OCI-LY7 (cell line): Measurements from ENCODE around the gene MGST2. TPM values are rescaled to one million over a fixed set of nuclear protein-coding genes. Genes with fewer than 3 reads are reported as not detected.

Experiments
- BruUV-seq: library from RNA; stranded (reverse); fragments of 400-500 nt; replicated peaks from 2 replicates; lab custom pipeline; 2021; lab: Mats Ljungman, UMichigan
- CTCF ChIA-PET: fragments of 300-600 bp; sonication (Branson Sonifier 250); formaldehyde crosslinking; loops from one replicate; lab custom pipeline; 2022; ENCODE audit warnings: antibody characterized with exemption; ENCODE audit not compliant: unreplicated experiment; lab: Charles Lee
- POLR2A ChIA-PET: fragments of 300-600 bp; sonication (Branson Sonifier 250); formaldehyde crosslinking; loops from one replicate; lab custom pipeline; 2022; ENCODE audit warnings: antibody characterized with exemption; lab: Charles Lee
- DNase-seq: peaks from one replicate; pipeline ENCODE4 v3.0.0-alpha.2; 2015; ENCODE audit warnings: low spot score
- H2AFZ ChIP-seq: fragments of 200-600 bp; sonication (generic), shearing (Covaris generic); 2 replicates; pipeline ENCODE4 v1.6.1; 2014; ENCODE audit warnings: mild to moderate bottlenecking, antibody characterized with exemption, low read length, moderate library complexity
- H3K27ac ChIP-seq: fragments of 200-600 bp; sonication (generic); 2 replicates; pipeline ENCODE4 v1.5.1; 2014; ENCODE audit warnings: mixed run types, low read depth, mild to moderate bottlenecking, moderate library complexity, low read length, inconsistent platforms; ENCODE audit not compliant: poor library complexity, severe bottlenecking
- H3K36me3 ChIP-seq: fragments of 200-600 bp; sonication (generic); 2 replicates; pipeline ENCODE4 v1.6.1; 2014; ENCODE audit warnings: mild to moderate bottlenecking, antibody characterized with exemption, low read length, moderate library complexity, mixed read lengths; ENCODE audit not compliant: insufficient read depth
- H3K4me1 ChIP-seq: fragments of 200-600 bp; sonication (generic); 2 replicates; pipeline ENCODE4 v1.5.1; 2014; ENCODE audit warnings: mild to moderate bottlenecking, low read length; ENCODE audit not compliant: insufficient read depth, poor library complexity, severe bottlenecking
- H3K4me2 ChIP-seq: fragments of 200-600 bp; sonication (generic); 2 replicates; pipeline ENCODE4 v1.6.1; 2014; ENCODE audit warnings: mild to moderate bottlenecking, low read length
- H3K4me3 ChIP-seq: fragments of 200-600 bp; sonication (generic); 2 replicates; pipeline ENCODE4 v1.5.1; 2014; ENCODE audit warnings: mild to moderate bottlenecking, low read depth, low read length; ENCODE audit not compliant: poor library complexity, severe bottlenecking
- H3K79me2 ChIP-seq: fragments of 200-600 bp; sonication (generic); 2 replicates; pipeline ENCODE4 v1.6.1; 2016; ENCODE audit warnings: low read depth, mild to moderate bottlenecking, low read length, moderate library complexity, mixed read lengths; ENCODE audit not compliant: insufficient read depth
- H3K9me2 ChIP-seq: fragments of 200-600 bp; sonication (generic); 2 replicates; pipeline ENCODE4 v1.6.1; 2016; ENCODE audit warnings: mild to moderate bottlenecking, low read length, mixed read lengths; ENCODE audit not compliant: insufficient read depth
- H3K9me3 ChIP-seq: fragments of 200-600 bp; sonication (generic); 2 replicates; pipeline ENCODE4 v1.6.1; 2014; ENCODE audit warnings: mild to moderate bottlenecking, mixed run types, low read length, mixed read lengths
- H4K20me1 ChIP-seq: fragments of 200-600 bp; sonication (generic); 2 replicates; pipeline ENCODE4 v1.6.1; 2014; ENCODE audit warnings: mild to moderate bottlenecking, antibody characterized with exemption, low read length, moderate library complexity, mixed read lengths; ENCODE audit not compliant: insufficient read depth
- EZH2phosphoT487 ChIP-seq: fragments of 200-600 bp; sonication (generic); IDR thresholded peaks from 2 replicates; pipeline ENCODE4 v1.6.1; 2018; ENCODE audit warnings: low read depth, borderline replicate concordance, mild to moderate bottlenecking, mixed run types, antibody characterized with exemption, low read length, moderate library complexity, mixed read lengths
- intact Hi-C: fragments of 100-400 bp; cut with micrococcal nuclease; formaldehyde crosslinking; loops from one replicate; pipeline ENCODE4 v1.10.0; 2022; ENCODE audit not compliant: unreplicated experiment
- total RNA-seq, 2 experiments: library from RNA; depleted of rRNA in 1 of 2; stranded (reverse); fragments of >200 nt in 1 of 2; shearing (Covaris generic) in 1 of 2; gene quantifications; 2 replicates each; pipeline ENCODE4 v1.2.3, GENCODE V29; 2014 to 2022
- TF ChIP-seq, protein P1 (sequence below): fragments of 200-600 bp; sonication (generic); conservative IDR thresholded peaks from 2 replicates; pipeline ENCODE4 v1.5.1; 2014; ENCODE audit warnings: mild to moderate bottlenecking, antibody characterized with exemption, low read length, moderate library complexity, mixed read lengths

MGST2 gene
- total RNA-seq, 2 experiments from 2014 or later, result 4.7 to 11.7 TPM

DNA sequence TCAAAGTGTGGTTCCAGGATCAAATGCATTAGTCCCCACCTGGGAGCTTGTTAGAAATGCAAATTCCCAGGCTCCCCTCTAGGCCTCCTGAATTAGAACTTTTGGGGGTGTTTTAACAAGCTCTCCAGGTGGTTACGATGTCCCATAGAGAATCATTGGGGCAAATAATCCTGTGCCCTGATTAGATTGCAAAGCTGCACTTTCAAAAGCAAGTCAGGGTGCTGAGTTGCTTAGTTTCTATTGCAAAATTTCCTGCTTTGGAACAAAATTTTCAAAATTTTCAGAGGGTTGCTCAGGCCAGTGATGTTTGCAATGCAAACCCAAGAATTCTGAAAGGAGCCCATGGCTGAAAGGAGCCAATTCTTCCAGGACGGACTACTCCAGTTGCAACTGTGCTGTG, 71.0 kb downstream of the MGST2 start:
- Histone ChIP-seq H3K9me3 (no peaks in the 10 kb centered on the region), H3K4me1 (peaks cover 5% of the 10 kb centered on the region), H3K27ac (no peak overlapping the region), H3K4me3 (no peak overlapping the region), H3K4me2 (no peak overlapping the region), H4K20me1 (no peaks in the 10 kb centered on the region), H3K9me2 (no peaks in the 10 kb centered on the region), H3K36me3 (no peaks in the 10 kb centered on the region), H3K79me2 (no peaks in the 10 kb centered on the region), H2AFZ (no peak overlapping the region)
- DNase-seq, result no peak
- CTCF ChIA-PET, result no interaction called here
- intact Hi-C loops, result loop anchor here (10.0 kb wide), 1 partner anchor 518 kb away; no protein-coding TSS in a partner anchor
- BruUV-seq, result no TSS peak
- no peak for TF ChIP-seq EZH2phosphoT487
- TF ChIP-seq, protein P1, sequence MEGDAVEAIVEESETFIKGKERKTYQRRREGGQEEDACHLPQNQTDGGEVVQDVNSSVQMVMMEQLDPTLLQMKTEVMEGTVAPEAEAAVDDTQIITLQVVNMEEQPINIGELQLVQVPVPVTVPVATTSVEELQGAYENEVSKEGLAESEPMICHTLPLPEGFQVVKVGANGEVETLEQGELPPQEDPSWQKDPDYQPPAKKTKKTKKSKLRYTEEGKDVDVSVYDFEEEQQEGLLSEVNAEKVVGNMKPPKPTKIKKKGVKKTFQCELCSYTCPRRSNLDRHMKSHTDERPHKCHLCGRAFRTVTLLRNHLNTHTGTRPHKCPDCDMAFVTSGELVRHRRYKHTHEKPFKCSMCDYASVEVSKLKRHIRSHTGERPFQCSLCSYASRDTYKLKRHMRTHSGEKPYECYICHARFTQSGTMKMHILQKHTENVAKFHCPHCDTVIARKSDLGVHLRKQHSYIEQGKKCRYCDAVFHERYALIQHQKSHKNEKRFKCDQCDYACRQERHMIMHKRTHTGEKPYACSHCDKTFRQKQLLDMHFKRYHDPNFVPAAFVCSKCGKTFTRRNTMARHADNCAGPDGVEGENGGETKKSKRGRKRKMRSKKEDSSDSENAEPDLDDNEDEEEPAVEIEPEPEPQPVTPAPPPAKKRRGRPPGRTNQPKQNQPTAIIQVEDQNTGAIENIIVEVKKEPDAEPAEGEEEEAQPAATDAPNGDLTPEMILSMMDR, result no peak
- POLR2A ChIA-PET, result interaction anchor here (0.8 to 1.2 kb wide), 2 partner anchors 9 to 23 kb away, joined by 3 to 4 read pairs; no protein-coding TSS in a partner anchor

GRCh38 chr4:139738846-139739613, 73.4 kb downstream of the MGST2 start:
- Histone ChIP-seq H3K4me3 (no peak overlapping the region), H2AFZ (no peak overlapping the region), H3K9me3 (no peaks in the 10 kb centered on the region), H3K27ac (no peak overlapping the region), H3K9me2 (no peaks in the 10 kb centered on the region), H3K4me1 (peaks cover 5% of the 10 kb centered on the region), H3K36me3 (no peaks in the 10 kb centered on the region), H4K20me1 (no peaks in the 10 kb centered on the region), H3K4me2 (no peak overlapping the region), H3K79me2 (no peaks in the 10 kb centered on the region)
- BruUV-seq, result no TSS peak
- TF ChIP-seq, protein P1, result no peak
- TF ChIP-seq EZH2phosphoT487, result no peak
- ChIA-PET POLR2A (interaction anchor here (0.6 kb wide), 3 partner anchors 25 to 933 kb away, joined by 3 to 4 read pairs (median 3); no protein-coding TSS in a partner anchor), CTCF (no interaction called here)
- intact Hi-C loops, result loop anchor here (10.0 kb wide), 1 partner anchor 516 kb away; no protein-coding TSS in a partner anchor
- DNase-seq, result no peak

DNA sequence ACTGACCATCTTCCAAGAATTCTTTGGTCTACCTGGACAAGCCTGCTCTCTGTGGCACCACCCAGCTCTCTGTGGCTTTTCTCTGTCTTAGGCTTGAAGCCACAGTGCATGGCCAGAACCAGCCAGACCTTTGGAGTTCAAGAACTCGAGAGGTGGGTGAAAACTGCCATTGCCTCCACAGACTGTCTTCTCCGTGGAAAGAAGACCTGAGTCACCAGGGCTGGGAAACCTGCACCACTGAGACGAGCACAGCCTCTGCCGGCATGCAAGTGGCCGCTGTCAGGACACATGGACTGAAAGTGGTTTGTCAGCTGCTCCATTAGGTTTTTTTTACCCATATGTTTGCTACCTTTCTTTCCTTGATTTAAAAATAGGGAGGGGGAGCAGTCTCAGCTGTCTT, 74.5 kb downstream of the MGST2 start:
- TF ChIP-seq EZH2phosphoT487, result no peak
- TF ChIP-seq, protein P1, result no peak

More for the DNA sequence above, 74.5 kb downstream of the MGST2 start:
- no peak overlapping the region for H3K4me3 ChIP-seq
- no peaks in the 10 kb centered on the region for H4K20me1 ChIP-seq
- H3K36me3 ChIP-seq, result no peaks in the 10 kb centered on the region
- no peaks in the 10 kb centered on the region for H3K79me2 ChIP-seq
- ChIA-PET CTCF (no interaction called here), POLR2A (interaction anchor here (0.5 to 0.6 kb wide), 3 partner anchors 27 to 188 kb away, joined by 3 read pairs; no protein-coding TSS in a partner anchor)
- H3K27ac ChIP-seq, result no peak overlapping the region
- no TSS peak for BruUV-seq
- no peaks in the 10 kb centered on the region for H3K9me3 ChIP-seq
- no peak overlapping the region for H3K4me2 ChIP-seq
- no peaks in the 10 kb centered on the region for H3K9me2 ChIP-seq
- no peak overlapping the region for H2AFZ ChIP-seq
- H3K4me1 ChIP-seq, result no peaks in the 10 kb centered on the region
- intact Hi-C loops, result no loop called here
- DNase-seq, result no peak
